GM12864 (cell line): ENCODE measurements around the gene GON4L.
"Not testable (repeated sequence)": the region's sequence is repeated elsewhere in the genome, so short reads cannot be mapped to it uniquely, and the experiment has no call there.

ENCODE experiments used
- DNase-seq: peaks from one replicate; pipeline ENCODE4 v3.0.0-alpha.2; 2011; ENCODE audit warnings: low read depth
- H3K4me3 ChIP-seq: 2 replicates; pipeline ENCODE4 v1.5.1; 2011; ENCODE audit warnings: mild to moderate bottlenecking, low read depth, low read length, control low read depth
- TF ChIP-seq, protein P1 (sequence below): IDR thresholded peaks from 2 replicates; pipeline ENCODE4 v1.5.1; 2011; ENCODE audit warnings: low read depth, mild to moderate bottlenecking, moderate library complexity, low read length, control low read depth, inconsistent platforms; ENCODE audit errors: missing control alignments

The GON4L gene

DNA sequence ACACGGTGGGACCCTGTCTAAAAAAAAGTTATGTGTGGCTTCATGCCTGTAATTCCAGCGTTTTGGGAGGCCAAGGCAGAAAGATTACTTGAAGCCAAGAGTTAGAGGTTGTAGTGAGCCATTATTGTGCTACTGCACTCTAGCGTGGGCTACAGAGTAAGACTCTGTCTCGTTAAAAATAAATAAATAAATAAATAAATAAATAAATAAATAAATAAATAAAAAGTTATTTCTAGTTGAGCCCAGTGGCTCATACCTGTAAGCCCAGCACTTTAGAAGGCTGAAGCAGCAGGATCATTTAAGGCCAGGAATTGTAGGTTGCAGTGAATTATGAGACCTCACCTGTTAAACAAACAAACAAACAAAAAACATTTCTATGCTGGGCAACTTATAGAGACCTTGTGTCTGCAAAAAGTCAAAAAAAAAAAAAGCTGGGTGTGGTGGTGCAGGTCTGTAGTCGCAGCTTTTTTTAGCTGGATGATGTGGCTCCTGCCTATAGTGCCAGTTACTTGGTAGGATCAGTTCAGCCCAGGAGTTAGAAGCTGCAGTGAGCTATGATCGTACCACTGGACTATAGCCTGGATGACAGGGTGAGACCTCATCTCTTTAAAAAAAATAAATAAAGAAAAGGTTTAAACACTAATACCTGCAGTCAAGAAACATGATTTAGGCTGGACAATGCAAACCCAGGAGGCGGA is 25.6 kb downstream of the GON4L start:
- TF ChIP-seq, protein P1, sequence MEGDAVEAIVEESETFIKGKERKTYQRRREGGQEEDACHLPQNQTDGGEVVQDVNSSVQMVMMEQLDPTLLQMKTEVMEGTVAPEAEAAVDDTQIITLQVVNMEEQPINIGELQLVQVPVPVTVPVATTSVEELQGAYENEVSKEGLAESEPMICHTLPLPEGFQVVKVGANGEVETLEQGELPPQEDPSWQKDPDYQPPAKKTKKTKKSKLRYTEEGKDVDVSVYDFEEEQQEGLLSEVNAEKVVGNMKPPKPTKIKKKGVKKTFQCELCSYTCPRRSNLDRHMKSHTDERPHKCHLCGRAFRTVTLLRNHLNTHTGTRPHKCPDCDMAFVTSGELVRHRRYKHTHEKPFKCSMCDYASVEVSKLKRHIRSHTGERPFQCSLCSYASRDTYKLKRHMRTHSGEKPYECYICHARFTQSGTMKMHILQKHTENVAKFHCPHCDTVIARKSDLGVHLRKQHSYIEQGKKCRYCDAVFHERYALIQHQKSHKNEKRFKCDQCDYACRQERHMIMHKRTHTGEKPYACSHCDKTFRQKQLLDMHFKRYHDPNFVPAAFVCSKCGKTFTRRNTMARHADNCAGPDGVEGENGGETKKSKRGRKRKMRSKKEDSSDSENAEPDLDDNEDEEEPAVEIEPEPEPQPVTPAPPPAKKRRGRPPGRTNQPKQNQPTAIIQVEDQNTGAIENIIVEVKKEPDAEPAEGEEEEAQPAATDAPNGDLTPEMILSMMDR, result no peak
- no peak for DNase-seq
- no peak overlapping the region for H3K4me3 ChIP-seq

DNA sequence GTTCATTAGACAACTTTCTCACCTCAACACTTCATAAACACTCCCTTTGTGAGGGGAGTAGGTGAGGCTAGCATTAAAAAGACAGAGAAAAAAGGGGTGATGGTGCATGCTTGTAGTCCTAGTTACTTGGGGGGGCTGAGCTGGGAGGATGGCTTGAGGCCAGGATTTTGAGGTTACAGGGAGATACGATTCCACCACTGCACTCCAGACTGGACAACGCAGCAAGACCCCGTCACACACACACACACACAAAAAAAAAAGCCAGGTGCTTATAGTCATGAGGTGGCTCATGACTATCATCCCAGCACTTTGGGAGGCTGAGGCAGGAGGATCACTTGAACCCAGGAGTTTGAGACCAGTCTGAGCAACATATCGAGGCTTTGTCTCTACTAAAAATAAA is 29.6 kb downstream of the GON4L start:
- DNase-seq, result no peak
- TF ChIP-seq, protein P1, result no peak
- no peak overlapping the region for H3K4me3 ChIP-seq

DNA sequence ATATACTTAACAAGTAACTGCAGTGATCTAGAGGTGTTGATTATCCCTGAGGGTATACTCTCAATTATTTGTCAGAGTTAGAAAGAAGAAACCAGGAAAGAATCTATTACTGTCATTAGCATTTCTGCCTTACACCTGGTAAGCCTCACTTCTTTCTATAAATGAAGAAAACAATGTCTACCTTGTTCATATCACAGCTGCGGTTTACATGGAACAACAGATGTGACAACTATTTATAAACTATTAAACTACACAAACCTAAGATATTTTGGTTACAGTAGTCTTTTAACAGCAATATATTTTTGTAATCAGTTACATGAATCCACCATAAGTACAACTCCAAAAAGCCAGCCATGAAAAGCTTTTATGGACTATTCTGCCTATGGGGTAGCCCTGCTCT is 40.7 kb downstream of the GON4L start:
- no peak overlapping the region for H3K4me3 ChIP-seq
- TF ChIP-seq, protein P1, result no peak
- DNase-seq, result no peak

DNA sequence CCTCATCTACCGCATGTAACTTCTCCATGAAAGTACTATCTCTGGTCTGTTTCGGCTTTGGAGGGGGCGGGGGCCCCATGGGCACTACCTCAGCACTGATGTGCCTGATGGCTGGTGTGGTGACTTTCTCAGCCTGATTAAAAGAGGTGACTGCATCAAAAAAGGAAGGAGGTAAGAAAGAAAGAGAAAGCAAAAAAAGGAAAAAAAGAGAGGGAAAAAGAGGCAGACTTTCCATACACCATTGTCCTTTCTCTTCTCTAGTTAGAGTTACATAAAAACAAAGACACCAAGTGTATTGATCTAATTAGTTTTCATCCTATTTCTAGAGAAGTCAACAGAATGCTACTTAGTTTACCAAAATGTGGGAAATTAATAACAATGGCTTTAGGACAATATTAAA is 43.3 kb downstream of the GON4L start:
- TF ChIP-seq, protein P1, result no peak
- H3K4me3 ChIP-seq, result no peak overlapping the region
- DNase-seq, result no peak

DNA sequence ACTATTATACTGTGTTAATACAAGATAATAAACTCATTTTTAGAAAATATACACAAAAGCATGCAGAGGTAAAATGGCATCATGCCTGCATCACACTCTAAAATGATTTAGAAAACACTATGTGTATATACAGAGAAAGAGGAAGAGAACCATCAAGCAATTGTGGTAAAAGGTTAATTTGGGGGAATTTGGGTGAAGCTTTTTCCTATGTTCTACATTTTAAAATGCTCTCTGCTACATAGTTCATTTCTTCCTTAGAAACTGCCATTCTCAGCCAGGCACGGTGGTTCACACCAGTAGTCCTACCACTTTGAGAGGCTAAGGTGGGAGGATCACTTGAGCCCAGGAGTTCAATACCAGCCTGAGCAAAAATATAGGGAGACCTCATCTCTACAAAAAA is 44.1 kb downstream of the GON4L start:
- TF ChIP-seq, protein P1, result no peak
- no peak for DNase-seq
- H3K4me3 ChIP-seq, result no peak overlapping the region

DNA sequence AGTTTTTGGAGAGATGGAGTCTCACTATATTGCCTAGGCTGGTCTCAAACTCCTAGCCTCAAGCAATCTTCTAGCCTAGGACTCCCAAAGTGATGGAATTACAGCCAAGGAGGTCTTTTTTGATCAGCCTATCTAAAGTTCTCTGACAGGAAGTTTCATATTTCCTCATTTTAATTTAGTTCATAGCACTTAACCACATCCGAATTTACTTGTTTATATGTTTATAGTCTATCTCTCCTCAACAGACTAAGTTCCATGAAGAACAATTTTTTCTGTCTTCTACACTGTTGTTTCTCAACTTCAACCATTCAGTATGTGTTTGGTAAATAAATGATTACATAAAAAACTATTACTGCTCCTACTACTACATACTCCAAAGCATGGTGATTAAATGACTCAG is 47.9 kb downstream of the GON4L start:
- no peak for DNase-seq
- TF ChIP-seq, protein P1, result no peak
- no peak overlapping the region for H3K4me3 ChIP-seq

DNA sequence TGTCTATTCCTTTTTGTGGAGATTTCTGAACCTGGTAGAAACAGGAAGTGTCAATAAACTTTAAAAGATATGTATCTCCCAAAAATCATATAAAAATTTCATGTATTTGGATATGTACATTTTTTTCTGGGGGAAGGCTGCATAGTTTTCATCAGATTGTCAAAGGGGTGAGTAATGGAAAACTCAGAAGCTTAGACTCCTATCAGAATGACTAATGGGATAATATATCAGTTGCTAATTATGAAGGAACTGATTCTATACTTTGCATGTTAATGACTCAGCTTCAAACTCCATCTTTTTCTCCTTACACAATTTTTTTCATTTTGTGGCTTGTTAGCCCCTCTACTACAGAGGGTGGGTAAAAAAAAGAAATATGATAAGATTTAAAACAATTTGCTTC is 55.9 kb downstream of the GON4L start:
- H3K4me3 ChIP-seq, result no peak overlapping the region
- no peak for DNase-seq
- TF ChIP-seq, protein P1, result no peak

DNA sequence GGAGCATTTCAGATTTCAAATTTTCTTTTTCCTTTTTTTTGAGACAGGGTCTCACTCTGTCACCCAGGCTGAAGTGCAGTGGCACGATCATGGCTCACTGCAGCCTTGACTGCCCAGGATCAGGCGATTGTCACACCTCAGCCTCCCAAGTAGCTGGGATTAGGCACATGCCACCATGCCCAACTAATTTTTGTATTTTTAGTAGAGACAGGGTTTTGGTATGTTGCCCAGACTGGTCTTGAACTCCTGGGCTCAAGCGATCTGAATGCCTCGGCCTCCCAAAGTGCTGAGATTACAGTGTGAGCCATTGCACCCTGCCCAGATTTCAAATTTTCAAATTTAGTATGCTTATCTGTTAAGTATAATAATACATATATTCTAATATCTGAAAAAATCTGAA is 61.4 kb downstream of the GON4L start:
- H3K4me3 ChIP-seq, DNase-seq: not testable (repeated sequence)
